Heart right ventricle (tissue), 16 donors: ENCODE results near the gene KRTAP10-1. TPM values are rescaled to one million over a fixed set of nuclear protein-coding genes. Genes with fewer than 3 reads are reported as not detected.

Experiments
- ATAC-seq, 8 donors: fragments of 200-7000 bp; cut with Tn5 transposase; one replicate each; pipeline ENCODE4 v1.9.1; 2020; ENCODE audit warnings: mild to moderate bottlenecking in 8 of 8, moderate library complexity in 8 of 8, moderate number of reproducible peaks in 1 of 8
- DNase-seq, 2 donors: peaks; one replicate each; pipeline ENCODE4 v3.0.0-alpha.2; 2020
- H3K27ac ChIP-seq, 10 donors: fragments of 200-600 bp; sonication (generic) in 2 of 10; one replicate each; pipeline versions ENCODE4 v1.5.0 to v1.8.0; 2020 to 2022; ENCODE audit warnings: mild to moderate bottlenecking in 3 of 10
- H3K27me3 ChIP-seq, 7 donors: fragments of 200-600 bp; one replicate each; pipeline ENCODE4 v1.8.0; 2021 to 2022; ENCODE audit warnings: mild to moderate bottlenecking in 2 of 7
- H3K36me3 ChIP-seq, 9 donors: fragments of 200-600 bp; sonication (generic) in 1 of 9; one replicate each; pipeline versions ENCODE4 v1.5.0 to v1.8.0; 2020 to 2022; ENCODE audit warnings: mild to moderate bottlenecking in 2 of 9
- H3K4me1 ChIP-seq, 9 donors: fragments of 200-600 bp; sonication (generic) in 1 of 9; one replicate each; pipeline versions ENCODE4 v1.5.0 to v1.8.0; 2020 to 2022; ENCODE audit warnings: mild to moderate bottlenecking in 4 of 9
- H3K4me3 ChIP-seq, 10 donors: fragments of 200-600 bp; sonication (generic) in 2 of 10; one replicate each; pipeline versions ENCODE4 v1.5.0 to v1.8.0; 2020 to 2022; ENCODE audit warnings: mild to moderate bottlenecking in 7 of 10, moderate library complexity in 2 of 10
- H3K9me3 ChIP-seq, 11 donors: fragments of 200-600 bp in 10 of 11; sonication (generic) in 2 of 11; one replicate each; pipeline versions ENCODE4 v1.5.0 to v1.8.0; 2013 to 2022; ENCODE audit warnings: mild to moderate bottlenecking in 2 of 11, control low read depth in 1 of 11, moderate library complexity in 1 of 11
- WGBS, 2 donors: extraction: QIAGEN DNeasy Blood & Tissue Kit; methylation state at CpG; one replicate each; pipeline ENCODE4 v1.1.7; 2013; ENCODE audit warnings: inconsistent platforms in 1 of 2; 5-methylcytosine and 5-hydroxymethylcytosine counted together
- intact Hi-C, 10 donors: fragments of 100-400 bp; cut with DNase I; formaldehyde crosslinking; loops; one replicate each; pipeline versions ENCODE4 v1.11.1 to v1.14.2; 2022
- polyA plus RNA-seq, 2 donors: library from polyadenylated mRNA; stranded (reverse); fragments of 200-250 nt; gene quantifications; one replicate each; pipeline ENCODE4 v1.2.3, GENCODE V29; 2013
- total RNA-seq, 10 donors: library from RNA; stranded (reverse); fragmentation: NEBNext Ultra II Directional in 3 of 10; extraction: Animal tissue kit (Norgen Biotek cat#: 25700) in 3 of 10; gene quantifications; one replicate each; pipeline versions ENCODE4 v1.2.1 to v1.2.4, GENCODE V29; 2021 to 2023
- TF ChIP-seq, protein P1 (sequence below), 9 donors: fragments of 200-600 bp; sonication (generic) in 2 of 9; IDR thresholded peaks; one replicate each; pipeline versions ENCODE4 v1.5.0 to v1.8.0; 2021 to 2022; ENCODE audit warnings: antibody characterized with exemption in 9 of 9, mild to moderate bottlenecking in 5 of 9, moderate library complexity in 1 of 9
- donor health status: Arrhythmogenic right ventricular cardiomyopathy.
- donor health status: ischemic (EF 13 %, LVEDD 7.1; RV severe dilation, severe dysfunction).
- donor health status: healthy with polysubstance abuse.
- donor health status: DM: no; HTN: yes; CAD: no.
- donor health status: DM: no; HTN: no; CAD: no.
- donor health status: ischemic (EF 25% LVEDD 6.9; RV normal size, moderate dysfunction).
- donor health status: ischemic (EF 25% LVEDD 5.7; RV mildly dilated, moderate dysfunction).
- donor health status: healthy.
- donor health status: DM: yes; HTN: yes; CAD: no.
- donor health status: Ischemic cardiomyopathy.
- donor health status: ischemic (EF 35%, LVEDD 5.7; RV mildly dilated, moderate dysfunction).
- donor health status: nonischemic (EF 11% LVEDD 7.7; RV severe dilation, severe dysfunction).
- donor health status: DM: yes; HTN: yes; CAD: no.
- donor health status: PGD.
- donor health status: ischemic (EF 29% LVEDD 5.4; RV normal size, mild dysfunction).
- donor health status: nonischemic (EF 23%, LVEDD 6.1; RV moderate dilation, normal function).

Gene KRTAP10-1
- total and polyA plus RNA-seq, 12 donors: not detected

DNA sequence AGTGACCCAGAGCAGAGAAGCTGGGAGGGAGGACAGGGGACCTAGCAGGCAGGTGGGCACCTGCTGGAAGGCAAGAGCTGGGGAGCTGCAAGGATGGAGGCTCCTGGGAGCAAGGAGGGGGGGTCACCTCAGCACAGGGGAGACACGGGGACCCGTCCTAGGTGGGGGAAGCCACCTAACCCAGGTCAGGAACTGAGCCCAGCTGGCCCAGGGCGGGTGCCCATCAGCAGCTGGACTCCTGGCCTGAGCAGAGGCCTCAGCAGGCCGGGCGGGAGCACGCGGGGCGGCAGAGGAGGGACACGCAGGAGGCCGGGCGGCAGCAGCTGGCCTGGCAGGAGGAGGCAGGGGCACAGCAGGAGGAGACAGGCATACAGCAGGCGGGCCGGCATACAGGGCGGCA lies 949 bp downstream of the KRTAP10-1 start:
- WGBS, 2 donors: 69 to 80% methylated on average over 14 of the region's 14 CpGs
- no peak for ATAC-seq

DNA sequence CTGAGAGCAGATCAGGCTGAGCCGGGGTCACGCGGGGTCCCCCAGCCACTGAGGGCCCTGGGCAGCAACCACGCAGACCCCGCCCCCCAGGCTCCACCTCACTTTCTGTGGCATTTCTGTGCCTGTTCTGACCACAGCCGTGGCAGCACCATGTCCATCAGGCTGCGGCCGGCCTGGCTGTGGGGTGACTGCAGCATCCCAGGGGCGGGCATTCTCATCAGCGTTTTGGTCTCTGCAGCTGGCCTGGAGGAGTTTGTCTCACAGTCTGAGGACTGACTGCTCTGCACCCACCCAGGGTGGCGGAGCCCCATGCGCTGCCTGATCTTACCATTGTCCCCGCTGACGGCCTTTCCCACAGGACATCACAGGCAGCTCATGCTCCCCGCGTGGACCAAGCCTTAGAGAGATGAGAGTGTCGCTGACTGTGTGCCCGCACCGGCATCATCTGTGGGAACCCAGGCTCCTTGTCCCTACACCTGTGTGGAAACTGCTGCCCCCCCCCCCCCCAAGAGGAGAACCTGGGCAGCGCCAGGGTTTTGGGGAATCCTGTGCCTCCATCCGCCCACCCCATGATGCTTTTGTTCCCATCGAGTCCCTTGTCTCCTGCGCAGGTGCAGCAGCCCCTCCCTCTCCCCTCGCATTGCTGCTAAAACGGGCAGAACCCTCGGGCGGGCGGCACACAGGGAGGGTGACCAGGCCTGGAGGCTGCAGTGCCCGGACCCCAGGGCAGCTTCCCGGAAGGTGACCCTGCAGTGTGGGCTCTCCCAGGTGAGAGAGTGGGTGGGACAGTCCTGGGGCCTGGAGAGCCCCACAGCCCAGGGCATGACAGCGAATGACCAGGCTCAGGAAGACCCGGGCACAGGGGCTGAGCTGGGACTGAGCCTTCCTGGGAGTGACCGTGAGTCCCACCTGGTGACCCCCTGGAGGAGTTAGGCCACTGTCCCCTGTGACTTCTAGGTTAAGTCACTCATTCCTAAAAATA lies 1.8 kb downstream of the KRTAP10-1 start:
- Histone ChIP-seq H3K27ac (no peak overlapping the region), H3K27me3 (peaks cover 0 to 32% (median 0%) of the 10 kb centered on the region in 7 donors), H3K36me3 (no peaks in the 10 kb centered on the region), H3K9me3 (peaks cover 0 to 18% (median 5%) of the 10 kb centered on the region in 11 donors), H3K4me1 (no peaks in the 10 kb centered on the region), H3K4me3 (no peak overlapping the region)
- intact Hi-C loops: no loop called here
- ATAC-seq: peak in 1 of 8 donors; percentile 26
- TF ChIP-seq, protein P1, sequence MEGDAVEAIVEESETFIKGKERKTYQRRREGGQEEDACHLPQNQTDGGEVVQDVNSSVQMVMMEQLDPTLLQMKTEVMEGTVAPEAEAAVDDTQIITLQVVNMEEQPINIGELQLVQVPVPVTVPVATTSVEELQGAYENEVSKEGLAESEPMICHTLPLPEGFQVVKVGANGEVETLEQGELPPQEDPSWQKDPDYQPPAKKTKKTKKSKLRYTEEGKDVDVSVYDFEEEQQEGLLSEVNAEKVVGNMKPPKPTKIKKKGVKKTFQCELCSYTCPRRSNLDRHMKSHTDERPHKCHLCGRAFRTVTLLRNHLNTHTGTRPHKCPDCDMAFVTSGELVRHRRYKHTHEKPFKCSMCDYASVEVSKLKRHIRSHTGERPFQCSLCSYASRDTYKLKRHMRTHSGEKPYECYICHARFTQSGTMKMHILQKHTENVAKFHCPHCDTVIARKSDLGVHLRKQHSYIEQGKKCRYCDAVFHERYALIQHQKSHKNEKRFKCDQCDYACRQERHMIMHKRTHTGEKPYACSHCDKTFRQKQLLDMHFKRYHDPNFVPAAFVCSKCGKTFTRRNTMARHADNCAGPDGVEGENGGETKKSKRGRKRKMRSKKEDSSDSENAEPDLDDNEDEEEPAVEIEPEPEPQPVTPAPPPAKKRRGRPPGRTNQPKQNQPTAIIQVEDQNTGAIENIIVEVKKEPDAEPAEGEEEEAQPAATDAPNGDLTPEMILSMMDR (IDR thresholded peaks at IDR 0.05): no peak
- no peak for DNase-seq
- 91 to 94% methylated on average over 33 of the region's 33 CpGs for WGBS, 2 donors

More for the DNA sequence above, 949 bp downstream of the KRTAP10-1 start:
- TF ChIP-seq, protein P1 (IDR thresholded peaks at IDR 0.05): no peak
- Histone ChIP-seq H3K27me3 (peaks cover 0 to 39% (median 0%) of the 10 kb centered on the region in 7 donors), H3K4me1 (no peaks in the 10 kb centered on the region), H3K27ac (no peak overlapping the region), H3K4me3 (no peak overlapping the region), H3K36me3 (no peaks in the 10 kb centered on the region), H3K9me3 (peaks cover 0 to 26% (median 5%) of the 10 kb centered on the region in 11 donors)
- intact Hi-C loops: no loop called here
- DNase-seq: no peak

DNA sequence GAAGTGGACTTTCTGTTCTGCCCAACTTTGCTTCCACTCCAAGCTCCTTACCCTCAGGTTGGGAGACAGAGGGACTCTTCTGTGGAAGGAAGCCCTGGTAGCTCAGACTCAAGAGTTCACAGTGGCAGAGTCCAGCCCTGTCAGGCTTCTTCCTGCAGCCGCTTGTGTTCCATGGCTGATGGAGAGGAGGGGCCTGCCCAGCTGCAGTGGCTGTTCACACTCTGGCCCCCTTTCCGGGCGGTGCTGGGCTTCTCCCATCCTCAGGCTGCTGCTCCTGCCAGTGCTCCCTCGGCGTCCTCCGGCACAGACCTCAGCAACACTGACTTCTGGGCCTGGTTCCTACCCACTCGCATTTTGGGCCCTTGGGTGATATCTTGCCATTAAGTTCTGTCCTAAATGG lies 4.0 kb downstream of the KRTAP10-1 start:
- H3K4me3 ChIP-seq: no peak overlapping the region
- 47 to 50% methylated on average over 7 of the region's 7 CpGs for WGBS, 2 donors
- H3K27ac ChIP-seq: no peak overlapping the region
- DNase-seq (no peak), ATAC-seq (no peak)
- H3K4me1 ChIP-seq: no peaks in the 10 kb centered on the region
- TF ChIP-seq, protein P1 (IDR thresholded peaks at IDR 0.05): no peak
- intact Hi-C loops: no loop called here
- peaks cover 0 to 19% (median 0%) of the 10 kb centered on the region in 7 donors for H3K27me3 ChIP-seq
- no peaks in the 10 kb centered on the region for H3K36me3 ChIP-seq
- no peaks in the 10 kb centered on the region for H3K9me3 ChIP-seq

DNA sequence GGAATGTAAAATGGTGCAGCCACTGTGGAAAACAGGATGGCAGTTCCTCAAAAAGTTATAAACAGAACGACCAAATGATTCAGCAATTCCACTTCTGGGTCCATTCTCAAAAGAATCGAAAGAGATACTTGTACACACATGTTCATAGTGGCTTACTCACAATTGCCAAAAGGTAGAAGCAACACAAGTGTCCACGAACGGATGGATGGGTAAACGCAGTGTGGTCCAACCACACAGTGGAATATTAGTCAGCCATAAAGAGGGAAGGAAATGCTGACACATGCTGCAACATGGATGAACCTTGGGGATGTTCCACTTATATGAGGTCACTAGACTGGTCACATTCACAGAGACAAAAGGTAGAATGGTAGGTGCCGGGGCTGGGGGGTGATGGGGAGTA lies 5.3 kb downstream of the KRTAP10-1 start:
- TF ChIP-seq, protein P1 (IDR thresholded peaks at IDR 0.05): no peak
- Histone ChIP-seq H3K27ac (no peak overlapping the region), H3K9me3 (no peaks in the 10 kb centered on the region), H3K4me3 (no peak overlapping the region), H3K4me1 (no peaks in the 10 kb centered on the region), H3K27me3 (peaks cover 0 to 27% (median 0%) of the 10 kb centered on the region in 7 donors), H3K36me3 (no peaks in the 10 kb centered on the region)
- ATAC-seq (no peak), DNase-seq (no peak)
- intact Hi-C loops: no loop called here
- WGBS, 2 donors: 92 to 98% methylated on average over 6 of the region's 6 CpGs
